DND-41 (cell line): ENCODE measurements around the gene ATP8A2.

Source experiments
- ATAC-seq: fragments of 200-7000 bp; cut with Tn5 transposase; 3 replicates; pipeline ENCODE4 v1.9.1; 2021; ENCODE audit warnings: low read depth; ENCODE audit not compliant: insufficient read depth
- DNase-seq: peaks from one replicate; pipeline ENCODE4 v3.0.0-alpha.2; 2020
- H2AFZ ChIP-seq: 2 replicates; pipeline ENCODE4 v1.6.0; 2012; ENCODE audit warnings: low read depth, low read length
- H3K27ac ChIP-seq: 2 replicates; pipeline ENCODE4 v1.5.1; 2012; ENCODE audit warnings: low read length, inconsistent platforms
- H3K27me3 ChIP-seq: fragments of 200-600 bp; sonication (generic); 2 replicates; pipeline ENCODE4 v1.6.0; 2012; ENCODE audit warnings: low read length, mild to moderate bottlenecking, inconsistent platforms; ENCODE audit not compliant: insufficient read depth, poor library complexity
- H3K36me3 ChIP-seq: 2 replicates; pipeline ENCODE4 v1.5.1; 2012; ENCODE audit warnings: low read length, inconsistent platforms; ENCODE audit not compliant: insufficient read depth
- H3K4me1 ChIP-seq: 2 replicates; pipeline ENCODE4 v1.5.1; 2012; ENCODE audit warnings: mild to moderate bottlenecking, low read length; ENCODE audit not compliant: insufficient read depth
- H3K4me2 ChIP-seq: 2 replicates; pipeline ENCODE4 v1.6.0; 2012; ENCODE audit warnings: mild to moderate bottlenecking, moderate library complexity, low read length, inconsistent platforms; ENCODE audit not compliant: insufficient read depth
- H3K4me3 ChIP-seq, 2 experiments: fragments of 200-600 bp in 1 of 2; shearing (Covaris generic) in 1 of 2; 2 replicates each; pipeline ENCODE4 v1.5.1; 2012 to 2016; ENCODE audit warnings: inconsistent platforms in 2 of 2, low read length in 2 of 2, mild to moderate bottlenecking in 2 of 2, low read depth in 1 of 2, moderate library complexity in 1 of 2
- H3K79me2 ChIP-seq: 2 replicates; pipeline ENCODE4 v1.6.0; 2012; ENCODE audit warnings: low read length, inconsistent platforms; ENCODE audit not compliant: insufficient read depth
- H3K9ac ChIP-seq: 2 replicates; pipeline ENCODE4 v1.6.0; 2012; ENCODE audit warnings: low read depth, mild to moderate bottlenecking, inconsistent platforms, low read length, moderate library complexity
- H3K9me3 ChIP-seq: 2 replicates; pipeline ENCODE4 v1.5.1; 2012; ENCODE audit warnings: low read length, moderate library complexity, mild to moderate bottlenecking, inconsistent platforms; ENCODE audit not compliant: insufficient read depth, severe bottlenecking
- H4K20me1 ChIP-seq: 2 replicates; pipeline ENCODE4 v1.6.0; 2012; ENCODE audit warnings: low read length; ENCODE audit not compliant: insufficient read depth
- EZH2 ChIP-seq: IDR thresholded peaks from 3 replicates; pipeline ENCODE4 v1.6.1; 2012; ENCODE audit warnings: borderline replicate concordance, low read depth, mild to moderate bottlenecking, moderate library complexity, low read length, inconsistent platforms; ENCODE audit not compliant: severe bottlenecking
- TF ChIP-seq, protein P1 (sequence below): IDR thresholded peaks from 2 replicates; pipeline ENCODE4 v1.5.1; 2012; ENCODE audit warnings: borderline replicate concordance, low read length, moderate library complexity, mild to moderate bottlenecking; ENCODE audit not compliant: poor library complexity, severe bottlenecking; ENCODE audit errors: extremely low read depth

ATP8A2 gene

DNA sequence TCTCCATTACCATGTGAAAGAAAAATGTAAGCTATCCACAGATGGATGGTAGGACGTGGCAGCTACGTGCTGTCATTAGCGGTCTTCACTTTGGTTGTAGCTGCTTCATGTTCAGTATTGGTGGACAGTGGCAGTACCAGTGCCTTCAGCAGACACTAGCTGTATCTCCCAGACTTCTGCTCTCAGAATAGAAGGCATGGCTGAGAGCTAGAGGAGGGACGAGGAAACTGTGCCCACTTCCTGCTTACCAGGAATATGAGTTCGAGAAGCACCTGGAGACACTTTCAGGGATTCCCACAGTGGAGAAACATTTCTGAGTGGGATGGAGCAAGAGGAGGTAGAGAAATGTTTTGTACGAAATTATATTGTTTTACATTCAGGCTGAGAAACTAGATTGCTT, 686.9 kb downstream of the ATP8A2 start:
- Histone ChIP-seq H4K20me1 (no peaks in the 10 kb centered on the region), H3K79me2 (no peaks in the 10 kb centered on the region), H2AFZ (peak overlapping the region; percentile 69)

DNA sequence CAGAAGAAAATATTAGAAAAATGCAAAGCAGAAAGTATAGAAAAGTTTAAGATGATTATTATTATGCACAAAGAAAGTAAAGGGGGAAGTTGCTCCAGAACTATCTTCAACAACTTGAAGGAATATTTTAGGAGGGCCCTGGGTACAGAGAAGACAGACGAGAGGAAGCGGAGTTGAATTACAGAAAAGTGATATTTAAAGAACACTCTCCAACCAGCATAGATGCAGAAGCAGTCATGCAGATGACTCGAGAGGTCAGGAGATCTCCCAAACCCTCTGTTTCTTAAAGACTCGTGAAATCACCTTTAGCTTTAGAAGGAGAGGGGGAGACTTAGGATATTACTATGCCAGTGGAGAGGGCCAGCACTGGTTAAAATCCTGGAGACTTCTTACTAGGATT, 688.6 kb downstream of the ATP8A2 start:
- DNase-seq (no peak), ATAC-seq (no peak)
- Histone ChIP-seq H3K4me1 (peaks cover 55% of the 10 kb centered on the region), H3K4me2 (no peak overlapping the region), H3K36me3 (no peaks in the 10 kb centered on the region), H3K4me3 (no peak overlapping the region), H3K79me2 (no peaks in the 10 kb centered on the region), H3K9me3 (no peaks in the 10 kb centered on the region), H3K9ac (no peak overlapping the region), H2AFZ (no peak overlapping the region), H4K20me1 (no peaks in the 10 kb centered on the region), H3K27ac (peak overlapping the region; percentile 35), H3K27me3 (no peaks in the 10 kb centered on the region)
- TF ChIP-seq, protein P1, sequence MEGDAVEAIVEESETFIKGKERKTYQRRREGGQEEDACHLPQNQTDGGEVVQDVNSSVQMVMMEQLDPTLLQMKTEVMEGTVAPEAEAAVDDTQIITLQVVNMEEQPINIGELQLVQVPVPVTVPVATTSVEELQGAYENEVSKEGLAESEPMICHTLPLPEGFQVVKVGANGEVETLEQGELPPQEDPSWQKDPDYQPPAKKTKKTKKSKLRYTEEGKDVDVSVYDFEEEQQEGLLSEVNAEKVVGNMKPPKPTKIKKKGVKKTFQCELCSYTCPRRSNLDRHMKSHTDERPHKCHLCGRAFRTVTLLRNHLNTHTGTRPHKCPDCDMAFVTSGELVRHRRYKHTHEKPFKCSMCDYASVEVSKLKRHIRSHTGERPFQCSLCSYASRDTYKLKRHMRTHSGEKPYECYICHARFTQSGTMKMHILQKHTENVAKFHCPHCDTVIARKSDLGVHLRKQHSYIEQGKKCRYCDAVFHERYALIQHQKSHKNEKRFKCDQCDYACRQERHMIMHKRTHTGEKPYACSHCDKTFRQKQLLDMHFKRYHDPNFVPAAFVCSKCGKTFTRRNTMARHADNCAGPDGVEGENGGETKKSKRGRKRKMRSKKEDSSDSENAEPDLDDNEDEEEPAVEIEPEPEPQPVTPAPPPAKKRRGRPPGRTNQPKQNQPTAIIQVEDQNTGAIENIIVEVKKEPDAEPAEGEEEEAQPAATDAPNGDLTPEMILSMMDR = no peak
- TF ChIP-seq EZH2 = no peak

More for the DNA sequence above, 686.9 kb downstream of the ATP8A2 start:
- Histone ChIP-seq H3K4me3 (peak overlapping the region in 1 of 2 experiments; percentile 5; a peak in 1 of 4 replicates), H3K27me3 (no peaks in the 10 kb centered on the region), H3K36me3 (no peaks in the 10 kb centered on the region), H3K27ac (peak overlapping the region; percentile 90), H3K9me3 (no peaks in the 10 kb centered on the region), H3K9ac (peak overlapping the region; percentile 26; the same call in 1 of the 2 replicates), H3K4me1 (peaks cover 55% of the 10 kb centered on the region), H3K4me2 (peak overlapping the region; percentile 52)
- no peak for TF ChIP-seq EZH2
- TF ChIP-seq, protein P1 = no peak
- ATAC-seq (peak; percentile 90), DNase-seq (peak; percentile 74)

DNA sequence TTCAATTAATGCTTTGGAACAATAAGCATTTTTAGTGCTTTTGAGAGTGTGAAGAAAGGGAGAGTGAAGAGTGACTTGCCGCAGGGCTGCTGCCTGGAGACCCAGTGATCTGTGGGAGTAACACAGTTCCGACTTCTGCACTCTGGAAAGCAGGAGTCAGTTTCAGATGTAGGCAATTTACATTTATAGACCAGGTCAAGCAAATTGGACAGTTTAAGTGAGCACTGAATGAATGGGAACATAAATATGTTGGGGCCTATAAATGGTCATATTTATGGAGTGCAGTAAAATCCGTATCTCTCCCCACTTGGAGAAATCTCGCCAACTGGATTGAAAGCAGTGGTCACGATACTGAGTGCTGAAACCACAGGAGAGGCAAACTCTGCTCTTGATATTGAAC, 689.5 kb downstream of the ATP8A2 start:
- Histone ChIP-seq H3K4me3 (no peak overlapping the region), H3K9ac (no peak overlapping the region), H3K27ac (peak overlapping the region; percentile 32), H3K4me1 (peaks cover 55% of the 10 kb centered on the region), H3K36me3 (no peaks in the 10 kb centered on the region), H3K27me3 (no peaks in the 10 kb centered on the region), H3K4me2 (no peak overlapping the region), H3K9me3 (no peaks in the 10 kb centered on the region), H3K79me2 (no peaks in the 10 kb centered on the region), H4K20me1 (no peaks in the 10 kb centered on the region), H2AFZ (no peak overlapping the region)
- DNase-seq = no peak
- no peak for TF ChIP-seq EZH2
- TF ChIP-seq, protein P1 = no peak
- no peak for ATAC-seq

DNA sequence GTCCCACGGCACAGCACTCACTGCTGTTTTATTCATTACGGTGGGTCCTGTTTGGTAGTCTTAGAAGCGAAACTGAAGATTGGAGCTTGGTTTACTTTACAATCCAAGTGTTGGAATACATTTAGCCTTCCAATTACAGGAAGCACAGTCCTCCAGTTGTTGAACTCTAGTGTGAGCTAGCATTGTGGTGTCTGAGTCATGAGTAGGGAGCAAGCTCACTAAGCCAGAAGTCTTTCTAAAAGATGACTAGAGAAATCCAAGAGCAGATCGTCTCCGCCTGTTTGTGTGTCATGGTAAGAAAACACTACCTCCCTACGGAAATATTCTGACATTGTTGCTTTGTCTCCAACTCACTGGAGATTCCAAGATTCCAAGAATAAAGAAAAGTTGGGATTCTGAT, 690.2 kb downstream of the ATP8A2 start:
- Histone ChIP-seq H2AFZ (peak overlapping the region; percentile 38; the same call in 1 of the 2 replicates), H3K9ac (no peak overlapping the region), H3K27ac (peak overlapping the region; percentile 32), H3K27me3 (no peaks in the 10 kb centered on the region), H3K79me2 (no peaks in the 10 kb centered on the region), H3K36me3 (no peaks in the 10 kb centered on the region), H4K20me1 (no peaks in the 10 kb centered on the region), H3K9me3 (no peaks in the 10 kb centered on the region), H3K4me3 (no peak overlapping the region), H3K4me2 (no peak overlapping the region), H3K4me1 (peaks cover 55% of the 10 kb centered on the region)
- TF ChIP-seq, protein P1 = no peak
- TF ChIP-seq EZH2 = no peak
- ATAC-seq = no peak
- no peak for DNase-seq
